Astrocyte of the cerebellum (primary cell): Measurements from ENCODE around the gene TRPV6.

Source experiments
- DNase-seq: peaks from one replicate; pipeline ENCODE4 v3.0.0-alpha.2; 2011; ENCODE audit warnings: low read depth
- H3K4me3 ChIP-seq: 2 replicates; pipeline ENCODE4 v1.5.1; 2011; ENCODE audit warnings: mild to moderate bottlenecking, low read depth, low read length, moderate library complexity
- in situ Hi-C: cut with HindIII; loops from 2 replicates; pipeline ENCODE4 v1.10.0; 2017; ENCODE audit warnings: low sequenced_read_pairs
- TF ChIP-seq, protein P1 (sequence below): IDR thresholded peaks from 2 replicates; pipeline ENCODE4 v1.5.1; 2012; ENCODE audit warnings: low read length, low read depth, moderate library complexity, mild to moderate bottlenecking; ENCODE audit errors: missing control alignments

The TRPV6 gene

DNA sequence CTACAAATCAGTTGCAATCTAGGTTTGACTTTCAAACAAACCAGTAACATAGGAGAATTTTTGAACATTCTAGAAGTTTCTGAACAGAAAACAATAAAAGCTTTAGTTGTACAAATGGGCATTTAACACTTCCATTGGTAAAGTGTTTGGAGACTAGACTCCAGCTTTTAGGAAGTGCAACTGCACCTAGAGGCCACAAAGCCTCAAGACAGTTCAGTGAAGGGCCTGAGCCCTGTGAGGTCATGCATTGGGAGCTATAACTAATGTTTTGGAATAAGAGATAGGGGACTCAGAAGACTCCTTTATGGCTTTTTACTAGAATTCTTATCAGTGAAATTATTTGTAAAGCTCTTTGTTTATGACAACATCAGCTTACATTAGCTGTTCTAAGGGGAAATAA lies 33.6 kb downstream of the TRPV6 start:
- no peak overlapping the region for H3K4me3 ChIP-seq
- in situ Hi-C loops = no loop called here
- DNase-seq = no peak
- TF ChIP-seq, protein P1, sequence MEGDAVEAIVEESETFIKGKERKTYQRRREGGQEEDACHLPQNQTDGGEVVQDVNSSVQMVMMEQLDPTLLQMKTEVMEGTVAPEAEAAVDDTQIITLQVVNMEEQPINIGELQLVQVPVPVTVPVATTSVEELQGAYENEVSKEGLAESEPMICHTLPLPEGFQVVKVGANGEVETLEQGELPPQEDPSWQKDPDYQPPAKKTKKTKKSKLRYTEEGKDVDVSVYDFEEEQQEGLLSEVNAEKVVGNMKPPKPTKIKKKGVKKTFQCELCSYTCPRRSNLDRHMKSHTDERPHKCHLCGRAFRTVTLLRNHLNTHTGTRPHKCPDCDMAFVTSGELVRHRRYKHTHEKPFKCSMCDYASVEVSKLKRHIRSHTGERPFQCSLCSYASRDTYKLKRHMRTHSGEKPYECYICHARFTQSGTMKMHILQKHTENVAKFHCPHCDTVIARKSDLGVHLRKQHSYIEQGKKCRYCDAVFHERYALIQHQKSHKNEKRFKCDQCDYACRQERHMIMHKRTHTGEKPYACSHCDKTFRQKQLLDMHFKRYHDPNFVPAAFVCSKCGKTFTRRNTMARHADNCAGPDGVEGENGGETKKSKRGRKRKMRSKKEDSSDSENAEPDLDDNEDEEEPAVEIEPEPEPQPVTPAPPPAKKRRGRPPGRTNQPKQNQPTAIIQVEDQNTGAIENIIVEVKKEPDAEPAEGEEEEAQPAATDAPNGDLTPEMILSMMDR = no peak

DNA sequence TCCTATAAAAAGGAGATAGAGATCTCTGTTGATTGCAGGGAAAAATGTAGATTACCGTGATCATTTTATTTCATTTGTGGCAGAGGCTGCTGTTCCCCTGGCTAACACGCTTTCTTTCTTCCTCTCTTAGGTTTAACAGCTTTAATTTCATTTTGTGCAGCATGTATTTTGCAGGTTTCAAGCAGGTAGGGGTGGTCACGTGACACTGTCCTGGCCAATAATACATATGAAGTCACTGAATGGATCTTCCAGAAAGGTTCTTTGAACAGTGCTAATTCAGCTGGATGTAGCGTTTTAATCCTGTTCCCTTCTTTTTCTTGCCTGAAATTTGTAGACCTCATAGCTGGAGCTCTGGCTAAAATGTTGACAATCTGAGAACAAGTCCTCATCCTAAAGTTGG lies 34.3 kb downstream of the TRPV6 start:
- TF ChIP-seq, protein P1 = no peak
- in situ Hi-C loops = no loop called here
- DNase-seq = no peak
- no peak overlapping the region for H3K4me3 ChIP-seq

DNA sequence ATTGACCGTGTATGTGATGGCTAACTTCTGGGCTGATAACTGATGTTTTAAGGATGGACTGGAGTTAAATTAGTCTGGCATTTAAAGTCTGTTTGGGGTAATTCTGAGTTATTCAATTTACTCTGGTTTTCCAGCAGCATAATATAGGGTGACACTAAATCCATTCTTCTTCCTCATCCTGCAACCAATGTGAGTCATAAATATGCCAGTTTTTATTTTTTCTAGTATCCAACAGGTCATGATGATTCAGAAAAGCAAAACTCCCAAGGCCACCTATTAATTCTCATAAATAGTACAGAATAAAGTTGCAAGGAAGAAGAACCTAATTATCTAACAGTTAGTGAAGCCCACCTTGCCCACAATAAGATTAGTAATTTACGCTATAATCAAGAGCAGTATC lies 38.2 kb downstream of the TRPV6 start:
- H3K4me3 ChIP-seq = no peak overlapping the region
- in situ Hi-C loops = no loop called here
- TF ChIP-seq, protein P1 = no peak
- no peak for DNase-seq

DNA sequence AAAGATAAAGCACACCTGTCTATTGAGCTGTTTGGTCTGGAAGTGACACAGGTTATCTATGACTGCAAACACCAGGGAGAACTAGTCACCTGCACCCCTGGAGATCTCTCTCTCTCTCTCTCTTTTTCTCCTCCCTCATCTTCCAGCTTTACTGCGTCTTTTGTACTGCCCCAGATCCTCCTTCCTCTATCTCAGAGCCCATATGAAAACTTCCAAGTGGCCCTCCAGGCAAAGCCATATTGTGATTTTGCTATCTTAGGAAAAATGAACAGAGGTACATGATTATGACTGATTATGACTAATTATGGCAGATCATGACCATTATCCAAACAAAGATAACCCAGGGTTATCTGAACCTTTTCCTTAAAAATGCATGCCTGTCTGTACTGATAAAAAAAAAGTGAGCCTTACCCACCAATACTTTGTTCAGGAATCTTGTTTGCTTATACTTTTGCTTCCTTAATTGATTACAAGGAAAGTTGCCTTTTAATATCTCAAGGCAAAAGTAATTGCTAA lies 43.2 kb downstream of the TRPV6 start:
- H3K4me3 ChIP-seq = no peak overlapping the region
- in situ Hi-C loops = no loop called here
- DNase-seq = no peak
- TF ChIP-seq, protein P1 = no peak

DNA sequence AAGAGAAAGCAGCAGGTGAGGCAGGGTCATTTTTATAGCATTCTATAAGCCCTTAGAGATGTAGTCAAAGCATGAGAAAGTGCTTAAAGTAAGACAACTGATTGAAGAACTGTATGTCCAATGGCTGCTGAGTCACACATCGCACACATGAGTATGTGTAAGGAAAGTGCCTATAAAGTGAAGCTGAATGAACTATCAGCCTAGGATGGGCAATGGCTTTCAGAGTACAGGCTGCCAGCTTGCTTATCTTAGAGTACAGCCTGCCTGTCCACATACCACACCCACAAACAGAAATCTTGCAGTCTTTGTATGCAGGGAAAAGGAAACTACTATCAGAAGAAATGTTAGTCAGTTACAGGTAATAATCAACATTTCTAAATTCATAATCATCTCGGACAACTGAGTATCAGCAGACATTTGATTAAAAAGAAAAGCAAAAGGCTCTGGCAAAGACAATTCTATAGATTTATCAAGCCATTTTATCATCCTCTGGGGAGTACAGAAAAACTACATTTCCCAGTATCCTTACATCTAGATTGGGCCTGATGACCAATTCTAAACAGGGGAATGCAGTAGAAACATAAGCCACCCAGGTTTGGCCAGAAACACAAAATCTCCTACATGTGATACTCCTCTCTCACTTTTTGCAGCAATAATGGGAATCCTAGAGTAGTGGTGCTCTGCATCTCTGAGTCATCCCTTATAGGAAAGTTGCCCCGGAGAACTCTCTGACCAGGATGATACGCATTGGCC lies 46.9 kb downstream of the TRPV6 start:
- H3K4me3 ChIP-seq = no peak overlapping the region
- no peak for DNase-seq
- in situ Hi-C loops = no loop called here
- TF ChIP-seq, protein P1 = no peak

DNA sequence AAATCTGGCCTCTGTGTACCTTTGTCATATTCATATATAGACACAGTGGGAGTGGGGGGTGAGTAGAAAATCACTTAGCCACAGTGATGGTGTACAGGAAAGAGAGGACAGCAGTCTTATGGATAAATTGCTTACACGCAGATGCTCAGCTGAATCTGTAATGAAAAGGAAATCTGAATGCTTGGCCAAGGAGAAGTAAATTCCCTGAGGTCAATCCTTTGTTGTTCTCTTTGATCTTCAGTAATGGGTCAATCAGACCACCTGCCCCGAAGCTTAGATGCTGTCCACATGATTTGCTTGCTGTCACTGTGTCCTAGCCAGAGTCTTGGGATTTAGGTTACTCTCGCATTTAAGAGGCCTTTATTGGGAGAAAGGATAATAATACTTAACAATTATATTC lies 49.1 kb downstream of the TRPV6 start:
- no peak overlapping the region for H3K4me3 ChIP-seq
- no peak for DNase-seq
- TF ChIP-seq, protein P1 = no peak
- in situ Hi-C loops = no loop called here
